Forelimb muscle (tissue), 1 donor: ENCODE measurements around the gene GNB1L. TPM values are rescaled to one million over a fixed set of nuclear protein-coding genes. Genes with fewer than 3 reads are reported as not detected.

Experiments
- DNase-seq: peaks from one replicate; pipeline ENCODE4 v3.0.0-alpha.2; 2013; ENCODE audit warnings: low read depth
- polyA plus RNA-seq: library from polyadenylated mRNA; unstranded; fragments of 120-200 nt; gene quantifications from one replicate; pipeline ENCODE4 v1.2.1, GENCODE V29; 2013; ENCODE audit not compliant: insufficient read length

The GNB1L gene
- polyA plus RNA-seq, 1 donor, result 3.9 TPM

GRCh38 chr22:19823191-19823901 lies 31.3 kb downstream of the GNB1L start:
- no peak for DNase-seq

DNA sequence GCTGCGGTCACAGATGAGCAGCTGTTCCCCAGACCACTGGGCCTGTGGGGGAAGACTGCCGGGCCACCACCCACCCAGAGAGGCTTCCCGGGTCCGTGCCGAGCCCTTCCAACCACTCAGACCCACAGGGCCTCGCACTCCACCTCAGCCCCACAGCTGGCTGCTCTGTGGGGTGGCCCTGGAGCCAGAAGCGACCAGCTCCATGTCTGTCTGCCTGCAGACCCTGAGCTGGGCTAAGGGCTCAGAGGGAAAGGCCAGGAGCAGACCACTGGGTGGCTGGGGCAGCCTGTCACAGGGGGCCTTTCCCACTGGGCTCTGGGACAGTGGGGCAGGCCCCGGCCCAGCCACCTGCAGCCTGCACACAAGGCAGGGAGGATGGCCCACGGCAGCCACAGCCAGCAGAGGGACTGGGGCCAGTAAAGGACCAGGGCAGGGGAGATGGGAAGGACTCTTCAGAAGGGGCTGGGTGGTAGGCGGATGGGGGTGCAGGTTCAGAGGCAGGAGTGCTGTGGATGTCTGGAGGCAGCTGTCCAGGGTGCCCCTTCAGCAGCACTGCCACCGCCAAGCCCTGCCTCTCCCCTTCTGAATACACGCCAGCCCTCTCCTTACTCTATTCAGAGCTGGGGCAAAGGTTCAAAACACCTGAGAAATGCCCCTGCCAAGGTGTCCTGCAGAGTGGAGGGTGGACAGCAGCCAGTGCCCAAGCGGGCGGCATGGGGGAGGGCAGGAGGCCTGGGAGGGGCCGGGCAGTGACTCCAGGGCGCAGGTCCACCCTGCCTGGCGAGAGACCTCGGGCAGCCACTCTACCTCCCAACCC lies 32.2 kb downstream of the GNB1L start:
- no peak for DNase-seq

GRCh38 chr22:19821523-19822300 lies 33.0 kb downstream of the GNB1L start:
- DNase-seq, result no peak

DNA sequence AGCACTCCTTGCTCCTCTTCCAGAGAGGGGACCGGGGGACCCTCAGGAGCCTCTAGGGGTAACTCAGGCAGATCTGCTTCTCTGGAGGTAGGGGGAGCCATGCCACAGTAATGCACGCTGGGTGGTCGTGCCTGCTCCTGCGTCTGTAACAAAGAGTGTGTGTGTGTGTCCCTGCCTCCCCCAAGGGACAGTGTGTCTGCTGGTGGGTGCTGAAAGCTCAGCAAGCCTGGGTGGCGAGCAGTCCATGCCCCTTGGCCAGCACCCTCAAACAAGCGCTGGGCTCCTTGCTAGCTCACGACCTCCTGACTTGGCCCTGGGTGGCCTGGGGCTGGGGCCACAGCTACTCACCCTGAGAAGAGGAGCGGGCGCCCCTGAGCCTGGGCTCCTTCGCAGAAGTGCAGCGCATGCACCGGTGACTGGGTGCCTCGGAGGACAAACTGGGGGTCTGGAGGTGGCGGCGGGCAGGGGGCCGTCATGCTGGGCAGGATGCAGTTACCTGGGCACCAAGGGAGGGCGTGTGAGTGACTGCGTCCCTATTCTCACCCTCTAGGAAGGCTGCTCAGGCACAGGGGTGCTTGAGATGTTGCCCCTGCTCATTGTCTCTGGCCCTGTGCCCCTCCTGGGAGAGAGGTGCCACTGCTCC lies 33.7 kb downstream of the GNB1L start:
- DNase-seq, result no peak

GRCh38 chr22:19819911-19820879 lies 34.5 kb downstream of the GNB1L start:
- no peak for DNase-seq

DNA sequence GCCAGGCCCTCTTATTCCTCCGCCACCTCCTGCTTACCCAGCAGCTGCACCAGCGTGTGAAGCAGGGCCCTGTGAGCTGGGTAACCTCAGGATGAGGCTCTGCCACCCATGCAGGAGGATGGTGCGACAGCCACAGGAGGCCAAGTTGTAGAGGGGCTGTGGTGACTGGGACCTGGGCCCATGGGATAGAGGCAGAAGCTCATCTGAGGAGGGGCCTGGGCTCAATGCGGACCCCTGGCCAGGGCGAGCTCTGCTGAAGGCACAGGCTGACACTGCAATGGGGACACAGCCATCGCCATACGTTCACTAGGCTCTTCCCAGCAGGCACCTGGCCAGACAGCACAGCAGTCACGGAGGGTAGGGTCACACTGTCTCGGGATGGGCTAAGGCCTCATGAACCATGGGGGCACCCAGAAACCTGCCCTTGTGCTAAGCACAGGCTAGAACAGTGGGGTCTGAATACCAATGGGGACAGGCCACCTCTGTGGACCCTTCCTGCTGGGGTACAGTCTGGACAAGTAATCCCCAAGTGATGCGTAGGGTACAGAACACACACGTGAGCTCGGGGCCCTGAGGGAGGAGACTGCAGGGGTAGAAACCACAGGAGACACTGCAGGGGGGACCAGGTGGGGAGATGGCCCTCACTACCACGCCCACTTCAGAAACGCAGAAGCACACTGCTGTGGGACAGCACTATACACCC lies 35.3 kb downstream of the GNB1L start:
- no peak for DNase-seq

DNA sequence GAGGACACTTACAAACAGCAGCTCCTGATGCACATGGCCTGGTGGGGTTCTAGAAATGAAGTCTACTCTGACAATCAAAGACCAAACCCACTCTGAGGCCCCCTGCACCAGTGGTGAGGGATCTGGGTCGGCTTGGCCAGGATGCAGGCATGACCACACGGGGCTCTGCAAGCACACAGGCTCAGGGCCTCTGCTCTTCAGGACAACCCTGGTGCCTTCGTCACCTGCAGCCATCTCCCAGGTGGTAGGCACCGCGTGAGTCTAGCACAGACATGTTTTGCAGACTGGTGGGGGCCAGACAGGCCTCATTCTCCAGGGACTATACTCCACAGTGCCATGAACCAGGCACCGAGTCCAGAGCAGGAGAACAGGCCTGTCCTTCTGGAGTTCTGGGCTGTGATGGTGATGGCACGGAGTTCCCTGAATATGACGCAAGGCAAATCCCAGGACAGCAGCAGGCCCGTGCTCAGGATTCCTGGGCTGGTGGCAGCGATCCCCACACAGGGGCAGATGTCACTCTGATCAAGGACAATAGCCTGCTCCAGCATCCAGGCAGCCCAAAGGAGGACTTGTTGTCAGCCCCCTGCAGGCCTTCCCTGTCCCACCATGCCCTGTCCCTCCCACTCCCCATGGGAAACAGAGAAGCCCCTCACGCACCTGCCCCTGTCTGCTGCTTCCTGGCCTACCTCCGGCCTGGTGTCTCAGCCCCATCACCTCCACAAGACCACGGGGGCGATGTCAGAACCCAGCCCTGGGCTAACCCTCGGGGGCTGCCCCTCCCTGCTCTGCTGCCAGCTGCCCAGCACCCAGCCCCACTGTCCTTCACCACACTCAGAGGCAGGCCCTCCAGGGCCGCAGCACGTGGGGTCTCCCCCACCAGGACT lies 36.1 kb downstream of the GNB1L start:
- DNase-seq, result no peak

GRCh38 chr22:19816372-19817119 lies 38.1 kb downstream of the GNB1L start:
- no peak for DNase-seq

DNA sequence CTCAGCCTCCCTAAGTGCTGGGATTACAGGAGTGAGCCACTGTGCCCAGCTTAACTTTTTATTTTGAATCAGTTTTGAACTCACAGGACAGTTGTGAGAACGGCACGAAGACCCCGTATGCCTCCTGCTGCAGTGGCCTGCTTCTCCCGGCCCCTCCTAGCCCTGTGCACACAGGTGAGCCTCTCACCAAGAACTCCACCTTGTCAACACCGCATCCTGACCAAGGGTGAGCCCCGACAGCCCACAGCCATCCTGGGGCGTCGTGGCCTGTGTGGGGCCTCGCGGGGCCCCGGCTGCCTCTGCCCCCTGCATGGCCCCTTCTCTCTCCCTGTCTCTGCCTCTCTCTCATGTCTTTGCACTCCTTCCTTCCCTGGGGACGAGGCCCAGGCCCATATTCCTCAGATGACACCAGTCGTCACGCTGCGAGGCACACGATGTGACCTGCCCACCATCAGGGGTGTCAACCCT lies 38.8 kb downstream of the GNB1L start:
- DNase-seq, result no peak

GRCh38 chr22:19815093-19815822 lies 39.4 kb downstream of the GNB1L start:
- DNase-seq, result no peak

DNA sequence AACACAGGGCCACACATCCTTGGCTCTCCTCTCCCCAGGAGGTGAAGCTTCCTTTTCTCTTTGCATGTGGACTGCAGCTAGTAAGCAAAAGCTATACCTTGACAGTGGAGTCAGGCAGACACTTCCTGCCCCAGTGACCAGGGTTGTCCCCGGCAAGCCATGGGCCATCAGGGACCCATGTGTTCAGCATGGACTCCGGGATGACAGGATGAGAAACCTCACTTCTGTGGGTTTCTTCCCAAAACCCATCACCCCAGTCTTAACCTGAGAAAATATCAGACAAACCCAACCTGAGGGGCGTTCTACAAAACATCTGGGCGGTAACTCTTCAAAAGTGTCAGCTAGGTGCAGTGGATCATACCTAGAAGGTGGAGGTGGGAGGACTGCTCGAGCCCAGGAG lies 40.2 kb downstream of the GNB1L start:
- DNase-seq, result no peak

DNA sequence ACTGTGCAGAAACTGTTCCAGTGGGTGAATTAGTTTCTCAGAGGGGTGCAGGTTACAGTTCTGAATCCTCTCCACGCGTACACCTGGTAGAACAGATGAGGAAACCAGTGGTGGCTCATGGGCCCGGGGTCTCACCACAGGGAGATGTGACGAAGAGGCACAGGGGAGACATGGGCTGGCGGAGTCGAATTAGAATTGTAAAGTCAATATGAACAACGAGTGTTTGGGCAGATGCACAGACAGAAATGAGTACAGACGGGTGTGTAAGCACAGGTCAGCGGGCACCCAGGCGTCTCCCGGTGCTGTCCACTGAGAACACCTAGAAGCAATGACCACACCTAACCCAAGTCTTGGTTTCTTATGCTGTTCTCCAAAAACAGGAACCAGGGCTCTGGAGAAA lies 41.8 kb downstream of the GNB1L start:
- no peak for DNase-seq

GRCh38 chr22:19811811-19812771 lies 42.6 kb downstream of the GNB1L start:
- no peak for DNase-seq

DNA sequence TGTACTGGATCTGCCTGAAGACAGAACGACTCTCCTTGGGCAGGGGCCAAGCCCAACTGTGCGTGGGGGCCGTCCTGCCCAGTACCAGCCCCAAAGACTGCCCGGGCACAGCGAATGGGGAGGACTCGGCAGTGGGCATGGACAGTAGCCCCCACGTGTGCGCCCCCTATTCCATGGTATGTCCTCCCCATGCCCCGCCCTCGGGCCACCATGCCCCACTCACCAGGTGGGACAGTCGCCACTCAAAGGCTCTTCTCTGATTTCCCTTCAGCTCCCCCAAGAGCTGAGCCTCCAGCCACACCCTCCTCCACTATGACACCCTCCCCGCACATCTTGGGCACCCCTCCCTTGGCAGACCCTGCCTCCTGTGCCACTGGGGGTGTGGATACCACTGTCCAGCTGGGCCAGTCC lies 43.5 kb downstream of the GNB1L start:
- DNase-seq, result no peak

DNA sequence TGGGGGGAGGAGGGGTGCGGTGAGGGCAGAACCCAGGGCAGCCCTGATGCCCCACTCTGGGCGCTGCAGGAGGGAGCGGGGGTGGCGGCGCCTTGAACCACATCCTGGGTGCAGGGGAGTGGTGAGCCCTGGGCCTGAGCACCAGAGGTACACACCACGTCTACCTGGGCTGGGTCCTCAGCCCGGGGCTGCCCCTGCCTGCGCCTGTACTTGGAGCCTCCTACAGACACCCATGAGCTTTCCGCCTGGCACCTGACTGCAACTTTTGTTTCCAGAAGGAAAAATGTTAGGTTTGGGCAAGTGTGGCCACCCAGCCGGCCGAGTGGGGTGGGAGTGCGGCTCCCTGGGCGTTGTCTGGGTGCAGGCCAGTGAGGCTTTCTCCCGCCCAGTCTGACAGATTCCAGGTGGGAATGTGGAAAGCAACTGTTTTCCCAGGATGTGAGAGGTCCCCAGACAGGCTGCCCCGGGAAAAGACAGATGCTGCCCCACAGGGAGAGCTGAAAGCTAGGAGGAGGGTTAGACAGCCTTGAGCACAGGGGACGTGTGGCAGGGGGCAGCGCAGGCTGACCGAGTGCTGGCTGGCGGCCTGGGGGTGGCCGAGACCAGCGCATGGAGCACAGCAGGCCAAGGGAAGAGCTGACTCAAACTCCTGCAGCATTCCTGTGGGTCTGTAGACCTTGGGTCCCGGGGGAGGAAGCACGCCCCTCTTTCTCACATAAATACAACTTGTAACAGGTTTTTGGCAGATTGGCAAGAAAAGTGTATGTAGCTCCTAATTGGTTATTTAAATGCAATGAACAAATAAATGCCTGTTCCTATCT lies 44.1 kb downstream of the GNB1L start:
- DNase-seq, result no peak
